ENCODE results near the gene WNT9A.
"Not testable (repeated sequence)": the region's sequence is repeated elsewhere in the genome, so short reads cannot be mapped to it uniquely, and the experiment has no call there.

The WNT9A gene

GRCh38 chr1:227910511-227911153 is 37.1 kb downstream of the WNT9A start:
- no peak for DNase-seq (ENCODE audit: low spot score)

GRCh38 chr1:227909923-227910328 is 37.8 kb downstream of the WNT9A start:
- DNase-seq (ENCODE audit: low spot score) = not testable (repeated sequence)

DNA sequence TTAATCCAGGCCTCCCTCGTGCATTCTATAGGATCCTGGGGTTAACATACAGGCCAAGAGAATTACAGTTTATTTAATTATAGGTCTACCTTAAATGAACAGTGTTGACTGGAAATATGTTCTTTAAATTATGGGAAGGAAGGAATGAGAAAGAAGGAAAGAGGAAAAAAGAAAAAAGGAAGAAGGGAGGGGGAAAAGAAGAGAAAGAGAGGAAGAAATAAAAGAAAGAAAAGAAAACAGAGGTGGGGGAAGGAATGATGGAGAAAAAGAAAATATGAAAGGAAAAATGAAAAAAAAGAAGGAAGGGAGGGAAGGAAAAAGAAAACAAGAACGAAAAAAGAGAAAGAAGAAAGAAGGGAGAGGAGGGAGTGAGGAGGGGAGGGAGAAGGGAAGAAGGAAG is 38.5 kb downstream of the WNT9A start:
- DNase-seq (ENCODE audit: low spot score) = no peak

DNA sequence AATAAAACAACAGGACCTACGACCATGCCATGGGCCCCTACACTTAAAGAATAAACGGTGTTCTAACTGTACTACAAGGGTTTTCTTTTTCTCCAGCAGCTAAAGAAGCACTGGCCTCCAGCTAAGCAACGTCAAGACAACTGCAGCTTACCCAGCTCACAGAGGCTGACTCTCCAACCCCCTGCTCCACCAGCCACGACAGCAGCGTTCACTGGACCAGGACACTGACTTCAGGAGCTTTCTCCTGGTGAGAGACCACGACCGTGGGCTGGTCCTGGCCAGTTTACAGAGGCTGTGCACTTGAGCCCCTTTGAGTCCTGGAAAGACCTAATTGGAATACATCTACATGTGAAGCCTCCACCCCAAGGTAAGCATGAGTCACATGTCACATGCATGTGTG is 39.4 kb downstream of the WNT9A start:
- DNase-seq (ENCODE audit: low spot score) = no peak

- no peak for DNase-seq (ENCODE audit: low spot score)
These were observed 40.2 kb downstream of the WNT9A start for GRCh38 chr1:227907439-227908015.

- DNase-seq (ENCODE audit: low spot score) = no peak
These were observed 41.1 kb downstream of the WNT9A start for GRCh38 chr1:227906550-227907071.

DNA sequence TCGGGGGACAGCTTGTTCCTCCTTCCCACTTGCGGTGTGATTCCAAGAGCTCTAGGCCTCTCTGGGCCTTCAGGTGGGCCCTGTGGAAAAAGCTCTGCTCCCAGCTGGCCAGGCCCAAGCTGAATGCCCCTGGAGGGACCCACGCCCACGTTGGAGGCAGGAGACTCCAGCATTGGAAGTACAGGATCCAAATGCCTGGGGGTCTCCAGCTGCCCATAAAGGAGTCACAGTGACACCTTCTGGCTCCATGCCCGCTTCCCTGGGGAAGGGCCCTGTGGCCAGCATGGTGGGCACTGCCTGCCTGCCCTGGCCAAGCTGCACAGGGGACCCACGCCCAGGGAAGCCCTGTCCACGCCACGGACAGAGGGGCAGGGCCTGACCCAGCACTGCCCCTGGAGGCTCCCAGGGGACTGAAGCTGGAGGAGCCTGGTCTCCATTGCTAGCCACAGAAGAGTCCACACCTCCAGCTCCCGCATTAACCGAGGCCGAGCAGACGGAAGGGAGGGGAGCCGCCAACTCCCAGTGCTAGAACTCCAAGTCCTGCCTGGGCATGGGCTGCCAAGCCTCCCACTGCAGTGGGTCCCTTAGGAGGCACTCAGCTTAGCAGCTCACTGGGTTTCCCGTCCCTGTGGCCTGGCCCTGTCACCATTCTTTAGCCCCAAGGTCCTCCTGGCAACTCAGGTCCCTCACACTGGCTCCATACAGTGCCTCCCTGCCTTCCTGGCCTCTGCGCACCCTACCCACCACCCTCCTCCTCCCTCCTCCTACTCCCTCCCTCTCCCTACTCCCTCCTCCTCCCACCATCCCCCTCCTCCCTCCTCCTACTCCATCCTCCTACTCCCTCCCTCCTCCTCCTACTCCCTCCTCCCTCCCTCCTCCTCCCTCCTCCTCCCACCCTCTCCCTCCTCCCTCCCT is 41.9 kb downstream of the WNT9A start:
- no peak for DNase-seq (ENCODE audit: low spot score)

GRCh38 chr1:227904541-227905335 is 43.0 kb downstream of the WNT9A start:
- no peak for DNase-seq (ENCODE audit: low spot score)

DNA sequence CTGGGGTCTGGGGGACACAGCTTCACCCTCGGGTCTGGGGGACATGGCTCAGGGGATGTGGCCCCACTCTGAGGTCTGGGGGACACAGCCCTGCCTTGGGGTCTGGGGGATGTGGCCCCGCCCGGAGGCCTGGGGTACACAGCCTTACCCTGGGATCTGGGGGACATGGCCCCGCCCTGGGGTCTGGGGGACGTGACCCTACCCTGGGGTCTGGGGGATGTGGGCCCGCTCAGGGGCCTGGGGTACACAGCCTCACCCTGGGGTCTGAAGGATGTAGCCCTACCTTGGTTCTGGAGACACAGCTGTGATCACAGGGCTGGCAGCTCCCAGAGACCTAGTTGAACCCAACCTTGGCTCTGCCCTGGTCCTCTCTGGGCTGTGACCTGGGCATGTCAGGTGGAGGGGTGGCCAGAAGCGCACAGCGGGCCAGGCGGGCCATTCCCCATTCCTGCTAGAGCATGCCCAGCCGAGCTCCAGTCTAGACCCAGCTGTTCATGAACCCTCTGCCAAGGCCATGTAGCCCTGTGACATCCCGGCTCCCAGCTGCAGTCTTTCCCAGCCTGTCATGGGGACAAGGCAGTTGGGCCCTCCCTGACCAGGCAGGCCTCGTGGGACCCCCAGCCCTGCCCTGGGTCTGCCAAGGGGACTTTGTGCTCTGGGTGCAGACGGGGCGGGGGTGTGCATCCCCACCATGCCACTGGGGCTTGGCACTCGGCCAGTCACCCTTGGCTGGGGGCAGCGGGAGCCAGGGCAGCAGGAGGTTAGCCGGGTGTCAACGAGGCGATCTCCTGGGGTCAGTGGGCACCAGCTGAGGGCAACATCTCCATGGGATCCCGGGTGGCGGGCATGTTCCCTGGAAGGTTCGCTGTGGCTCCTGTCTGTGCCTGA is 43.9 kb downstream of the WNT9A start:
- no peak for DNase-seq (ENCODE audit: low spot score)

DNA sequence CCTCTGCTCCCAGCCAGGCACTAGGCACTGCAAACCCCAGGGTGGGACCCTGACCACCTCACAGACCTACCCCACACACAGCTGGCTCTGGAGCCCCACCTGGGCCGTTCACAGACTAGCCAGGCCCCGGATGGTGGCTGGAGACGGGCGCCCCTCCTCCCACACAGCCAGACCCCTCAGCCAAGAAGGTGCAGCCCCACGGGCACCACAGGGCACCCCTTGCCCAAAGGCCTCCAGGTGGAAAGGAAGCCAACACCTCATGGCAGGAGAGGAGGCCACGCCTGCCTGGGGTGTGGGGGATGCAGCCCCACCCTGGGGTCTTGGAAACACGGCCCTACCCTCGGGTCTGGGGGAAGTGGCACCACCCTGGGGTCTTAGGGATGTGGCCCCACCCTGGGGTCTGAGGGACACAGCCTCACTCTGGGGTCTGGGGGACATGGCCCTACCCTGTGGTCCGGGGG is 44.6 kb downstream of the WNT9A start:
- no peak for DNase-seq (ENCODE audit: low spot score)

- DNase-seq (ENCODE audit: low spot score) = no peak
These were observed 45.1 kb downstream of the WNT9A start for GRCh38 chr1:227902641-227902990.

- DNase-seq (ENCODE audit: low spot score) = no peak
These were observed 45.7 kb downstream of the WNT9A start for GRCh38 chr1:227901906-227902640.

GRCh38 chr1:227901239-227901905 is 46.4 kb downstream of the WNT9A start:
- DNase-seq (ENCODE audit: low spot score) = no peak

- no peak for DNase-seq (ENCODE audit: low spot score)
These were observed 47.1 kb downstream of the WNT9A start for GRCh38 chr1:227900571-227901051.

DNA sequence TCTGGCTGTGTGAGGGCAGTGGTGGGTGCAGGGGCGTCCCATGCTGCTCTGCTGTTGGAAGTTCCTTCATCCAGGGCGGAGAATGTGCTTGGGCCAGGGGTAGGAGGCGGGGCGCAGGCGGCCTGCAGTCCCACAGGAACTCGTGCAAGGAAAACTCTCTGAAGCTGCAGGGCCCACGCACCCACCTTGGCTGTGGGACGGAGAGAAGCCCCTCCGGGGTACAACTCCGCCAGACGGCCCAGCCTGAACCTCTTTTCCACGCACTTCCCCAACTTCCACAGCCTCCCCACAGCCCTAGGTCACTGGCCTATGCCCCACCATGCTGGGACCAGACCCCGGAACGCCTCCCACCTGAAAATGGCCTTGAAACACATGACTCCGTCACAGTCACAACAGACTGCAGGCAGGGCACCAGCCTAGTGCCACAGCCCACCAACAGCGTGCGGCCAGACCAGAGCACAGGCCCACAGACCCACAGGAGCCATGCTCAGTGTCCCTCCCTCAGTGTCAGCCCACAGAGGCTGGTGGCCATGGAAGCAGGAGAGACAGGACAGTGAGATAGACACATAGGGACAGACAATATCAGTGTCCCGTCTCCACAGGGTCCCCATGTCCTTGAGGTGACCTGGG is 47.8 kb downstream of the WNT9A start:
- DNase-seq (ENCODE audit: low spot score) = no peak

DNA sequence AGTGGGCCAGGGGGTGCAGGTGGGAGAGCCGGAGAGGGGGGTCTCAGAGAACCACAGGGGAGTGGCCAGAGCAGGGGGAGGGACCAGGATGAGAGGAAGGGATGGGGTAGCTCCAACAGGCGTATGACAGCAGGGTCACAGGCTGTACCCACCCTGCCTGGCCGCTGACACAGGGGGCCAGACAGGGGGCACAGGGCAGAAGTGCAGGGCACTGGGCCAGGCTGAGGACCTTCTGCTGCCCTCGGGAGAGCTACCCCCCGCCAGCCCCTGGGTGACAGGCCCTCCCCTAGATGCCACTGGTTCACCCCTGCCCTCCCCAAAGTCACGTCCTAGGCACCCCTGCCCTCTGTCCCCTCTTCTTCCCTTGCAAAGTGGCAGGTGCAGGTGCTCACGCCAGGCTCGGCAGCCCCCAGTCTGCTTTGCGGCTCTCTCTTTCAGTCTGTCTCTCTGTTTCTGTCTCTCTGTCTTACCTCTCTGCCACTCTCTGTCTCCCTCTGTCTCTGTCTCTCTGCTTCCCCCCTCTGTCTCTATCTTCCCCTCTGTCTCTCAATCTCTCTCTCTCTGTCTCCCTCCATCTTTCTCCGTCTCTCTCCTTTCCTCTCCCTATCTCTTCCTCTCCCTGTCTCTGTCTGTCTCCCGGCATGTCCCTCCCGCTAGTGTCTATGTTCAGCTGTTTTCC is 48.5 kb downstream of the WNT9A start:
- no peak for DNase-seq (ENCODE audit: low spot score)

- DNase-seq (ENCODE audit: low spot score) = no peak
These were observed 49.1 kb downstream of the WNT9A start for GRCh38 chr1:227898502-227899140.

Data from AG20443 (cell line).